Tibial nerve (tissue), 4 donors: ENCODE results near the gene ZNF622. TPM values are rescaled to one million over a fixed set of nuclear protein-coding genes. Genes with fewer than 3 reads are reported as not detected.

ENCODE experiments used
- DNase-seq, 2 donors: peaks; one replicate each; pipeline ENCODE4 v3.0.0-alpha.2; 2019; ENCODE audit warnings: low spot score in 2 of 2
- H3K27ac ChIP-seq, 4 donors: fragments of 200-600 bp; sonication (generic) in 3 of 4; one replicate each; pipeline ENCODE4 v1.5.1; 2017 to 2019; ENCODE audit warnings: mild to moderate bottlenecking in 1 of 4
- H3K27me3 ChIP-seq, 2 donors: fragments of 200-600 bp; sonication (generic) in 1 of 2; one replicate each; pipeline versions ENCODE4 v1.5.1 to v1.6.0; 2017 to 2019
- H3K36me3 ChIP-seq, 3 donors: fragments of 200-600 bp; sonication (generic); one replicate each; pipeline ENCODE4 v1.5.1; 2018 to 2019
- H3K4me1 ChIP-seq, 4 donors: fragments of 200-600 bp; sonication (generic) in 3 of 4; one replicate each; pipeline ENCODE4 v1.5.1; 2017 to 2019
- H3K4me3 ChIP-seq, 4 donors: fragments of 200-600 bp; sonication (generic) in 3 of 4; one replicate each; pipeline ENCODE4 v1.5.1; 2017 to 2019; ENCODE audit warnings: mild to moderate bottlenecking in 1 of 4, moderate library complexity in 1 of 4
- H3K9me3 ChIP-seq, 4 donors: fragments of 200-600 bp; sonication (generic) in 3 of 4; one replicate each; pipeline ENCODE4 v1.5.1; 2017 to 2019
- CTCF ChIP-seq, 5 experiments: fragments of 200-600 bp in 3 of 5; fragments of 450-650 bp in 2 of 5; sonication (generic) in 3 of 5; IDR thresholded peaks; one replicate each; pipeline ENCODE4 v1.5.1; 2016 to 2019; ENCODE audit warnings: antibody characterized with exemption in 5 of 5, mild to moderate bottlenecking in 3 of 5, moderate library complexity in 2 of 5
- EP300 ChIP-seq, 2 donors: sonication (generic); formaldehyde crosslinking; IDR thresholded peaks; one replicate each; pipeline ENCODE4 v1.6.1; 2017; ENCODE audit warnings: antibody characterized with exemption in 2 of 2, mild to moderate bottlenecking in 1 of 2
- POLR2A ChIP-seq, 2 donors: fragments of 450-650 bp; IDR thresholded peaks; one replicate each; pipeline ENCODE4 v1.6.1; 2017; ENCODE audit warnings: antibody characterized with exemption in 2 of 2, mild to moderate bottlenecking in 2 of 2, moderate library complexity in 2 of 2
- WGBS, 2 donors: methylation state at CpG; one replicate each; pipeline ENCODE4 v1.1.5; 2018; 5-methylcytosine and 5-hydroxymethylcytosine counted together
- total RNA-seq, 4 donors: library from RNA; depleted of rRNA; stranded (reverse); fragments of >200 nt; gene quantifications; one replicate each; pipeline ENCODE4 v1.1.0, GENCODE V29; 2016

The ZNF622 gene
- total RNA-seq, 4 donors from 2014 or later, result 16.6 to 26.4 (median 23.8) TPM

GRCh38 chr5:16418471-16418922 lies 47.1 kb downstream of the ZNF622 start:
- DNase-seq, result no peak
- Histone ChIP-seq H3K27me3 (no peaks in the 10 kb centered on the region), H3K9me3 (no peaks in the 10 kb centered on the region), H3K27ac (no peak overlapping the region), H3K36me3 (no peaks in the 10 kb centered on the region), H3K4me1 (no peaks in the 10 kb centered on the region), H3K4me3 (no peak overlapping the region)
- 59 to 67% methylated on average over 4 of the region's 4 CpGs for WGBS, 2 donors
- TF ChIP-seq CTCF (IDR thresholded peaks at IDR 0.05), result no peak
- TF ChIP-seq EP300 (IDR thresholded peaks at IDR 0.05), result no peak
- TF ChIP-seq POLR2A (IDR thresholded peaks at IDR 0.05), result no peak

GRCh38 chr5:16417398-16418074 lies 48.1 kb downstream of the ZNF622 start:
- Histone ChIP-seq H3K4me3 (no peak overlapping the region), H3K27ac (no peak overlapping the region), H3K9me3 (no peaks in the 10 kb centered on the region), H3K27me3 (no peaks in the 10 kb centered on the region), H3K4me1 (no peaks in the 10 kb centered on the region), H3K36me3 (no peaks in the 10 kb centered on the region)
- 79 to 87% methylated on average over 6 of the region's 6 CpGs for WGBS, 2 donors
- no peak for TF ChIP-seq POLR2A (IDR thresholded peaks at IDR 0.05)
- no peak for TF ChIP-seq EP300 (IDR thresholded peaks at IDR 0.05)
- no peak for TF ChIP-seq CTCF (IDR thresholded peaks at IDR 0.05)
- no peak for DNase-seq

GRCh38 chr5:16414861-16415260 lies 50.7 kb downstream of the ZNF622 start:
- no peak for TF ChIP-seq CTCF (IDR thresholded peaks at IDR 0.05)
- TF ChIP-seq EP300 (IDR thresholded peaks at IDR 0.05), result no peak
- TF ChIP-seq POLR2A (IDR thresholded peaks at IDR 0.05), result no peak
- Histone ChIP-seq H3K27me3 (no peaks in the 10 kb centered on the region), H3K27ac (no peak overlapping the region), H3K9me3 (no peaks in the 10 kb centered on the region), H3K4me3 (no peak overlapping the region), H3K4me1 (no peaks in the 10 kb centered on the region), H3K36me3 (no peaks in the 10 kb centered on the region)
- DNase-seq, result no peak
- 74 to 78% methylated on average over 2 of the region's 2 CpGs for WGBS, 2 donors

- Histone ChIP-seq H3K4me1 (no peaks in the 10 kb centered on the region), H3K9me3 (no peaks in the 10 kb centered on the region), H3K4me3 (no peak overlapping the region), H3K27ac (no peak overlapping the region), H3K36me3 (no peaks in the 10 kb centered on the region), H3K27me3 (no peaks in the 10 kb centered on the region)
- no peak for TF ChIP-seq EP300 (IDR thresholded peaks at IDR 0.05)
- TF ChIP-seq POLR2A (IDR thresholded peaks at IDR 0.05), result no peak
- no peak for TF ChIP-seq CTCF (IDR thresholded peaks at IDR 0.05)
- DNase-seq, result no peak
- WGBS, 2 donors, result 35 to 50% methylated on average over 1 of the region's 1 CpG
Observed at GRCh38 chr5:16413166-16413860, 52.3 kb downstream of the ZNF622 start.

GRCh38 chr5:16412556-16412955 lies 53.0 kb downstream of the ZNF622 start:
- H3K27me3 ChIP-seq, result no peaks in the 10 kb centered on the region
- no peak for TF ChIP-seq CTCF (IDR thresholded peaks at IDR 0.05)
- H3K4me3 ChIP-seq, result no peak overlapping the region
- no peaks in the 10 kb centered on the region for H3K36me3 ChIP-seq
- no peaks in the 10 kb centered on the region for H3K9me3 ChIP-seq
- no peak overlapping the region for H3K27ac ChIP-seq
- H3K4me1 ChIP-seq, result no peaks in the 10 kb centered on the region
- DNase-seq, result no peak
